Activated T-cell treated with anti-CD3 and anti-CD28 coated beads, Interleukin-2, amount 50 U/mL, for 24 hours (primary cell): ENCODE data around the gene AGXT.

Experiments used
- DNase-seq: peaks from one replicate; pipeline ENCODE4 v3.0.0-alpha.2; 2020
- H3K27ac Mint-ChIP-seq: 2 replicates; pipeline ENCODE4 v1.8.0; 2020; ENCODE audit warnings: mild to moderate bottlenecking, mixed read lengths
- H3K27me3 Mint-ChIP-seq: 2 replicates; pipeline ENCODE4 v1.8.0; 2020; ENCODE audit warnings: mixed read lengths
- H3K36me3 Mint-ChIP-seq: 2 replicates; pipeline ENCODE4 v1.8.0; 2020; ENCODE audit warnings: low read depth, mixed read lengths
- H3K4me1 Mint-ChIP-seq: 2 replicates; pipeline ENCODE4 v1.8.0; 2020; ENCODE audit warnings: low read depth, mixed read lengths
- H3K4me3 Mint-ChIP-seq: 2 replicates; pipeline ENCODE4 v1.8.0; 2020; ENCODE audit warnings: mild to moderate bottlenecking, moderate library complexity, mixed read lengths
- H3K9me3 Mint-ChIP-seq: 2 replicates; pipeline ENCODE4 v1.8.0; 2020; ENCODE audit warnings: mixed read lengths

The AGXT gene

DNA sequence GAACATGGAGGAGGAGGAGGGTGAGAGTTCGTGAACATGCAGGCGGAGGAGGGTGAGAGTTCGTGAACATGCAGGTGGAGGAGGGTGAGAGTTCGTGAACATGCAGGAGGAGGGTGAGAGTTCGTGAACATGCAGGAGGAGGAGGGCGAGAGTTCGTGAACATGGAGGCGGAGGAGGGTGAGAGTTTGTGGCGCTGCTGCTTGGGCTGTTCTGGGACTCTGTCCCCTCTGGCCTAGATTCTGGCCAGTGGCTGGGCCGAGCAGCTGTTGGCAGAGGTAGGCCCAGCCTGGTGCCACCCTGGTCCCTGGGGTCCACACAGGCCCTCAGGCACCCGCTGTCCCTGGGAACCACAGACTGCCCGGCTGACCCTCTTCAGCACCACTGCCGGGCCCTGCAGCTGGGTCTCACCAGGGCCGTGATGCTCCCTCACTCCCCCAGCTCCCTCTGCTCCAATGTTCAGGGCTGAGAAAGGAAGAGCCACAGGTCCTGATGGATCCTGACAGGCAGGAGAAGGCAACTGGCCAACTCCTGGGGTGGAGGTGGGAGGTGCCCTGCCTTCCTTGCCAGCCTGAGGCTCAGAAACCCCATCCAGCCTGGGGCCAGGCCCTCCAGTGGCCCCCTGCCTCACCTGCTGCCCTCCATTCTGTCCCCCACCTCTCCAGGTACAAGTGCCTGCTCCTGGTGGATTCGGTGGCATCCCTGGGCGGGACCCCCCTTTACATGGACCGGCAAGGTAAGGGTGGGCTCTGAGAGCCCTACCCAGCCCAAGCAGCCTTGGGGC lies 3.9 kb downstream of the AGXT start:
- no peaks in the 10 kb centered on the region for H3K4me1 Mint-ChIP-seq
- H3K4me3 Mint-ChIP-seq, result no peak overlapping the region
- H3K27ac Mint-ChIP-seq, result no peak overlapping the region
- no peaks in the 10 kb centered on the region for H3K27me3 Mint-ChIP-seq
- no peaks in the 10 kb centered on the region for H3K9me3 Mint-ChIP-seq
- no peaks in the 10 kb centered on the region for H3K36me3 Mint-ChIP-seq
- DNase-seq, result no peak

DNA sequence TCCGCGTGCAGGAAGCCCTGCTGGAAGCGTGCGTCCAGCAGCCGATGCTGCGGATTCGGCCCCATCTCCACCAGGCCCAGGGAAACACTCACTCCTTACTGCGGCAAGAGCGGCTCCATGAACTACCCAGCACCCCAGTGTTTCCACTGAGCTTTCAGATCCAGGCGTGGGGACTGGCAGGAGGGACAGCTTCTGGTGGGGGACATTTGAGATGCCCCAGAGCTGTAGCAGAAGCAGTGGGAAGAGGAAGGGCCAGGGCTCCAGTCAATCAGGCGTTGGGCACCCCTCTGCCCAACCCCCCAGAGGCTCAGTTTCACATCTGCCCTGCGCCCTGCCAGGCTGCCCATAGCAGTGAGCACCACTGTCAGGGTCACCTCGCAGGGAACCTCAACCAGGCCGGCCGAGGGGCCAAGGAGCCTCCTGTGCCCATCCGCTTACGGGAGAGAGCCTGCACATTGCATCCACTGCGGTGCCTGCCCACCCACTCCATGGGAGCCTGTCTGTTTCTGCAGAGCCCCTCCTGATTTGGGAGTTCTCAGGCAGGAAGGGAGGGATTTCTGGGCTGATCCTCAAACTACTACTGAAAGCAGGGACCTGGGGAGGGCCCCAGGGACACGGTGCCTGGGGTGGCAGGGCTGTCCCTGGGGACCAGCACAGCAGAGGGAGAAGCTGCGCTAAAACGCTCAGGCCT lies 4.6 kb downstream of the AGXT start:
- Mint-ChIP-seq H3K9me3 (no peaks in the 10 kb centered on the region), H3K36me3 (no peaks in the 10 kb centered on the region), H3K4me3 (no peak overlapping the region), H3K27me3 (no peaks in the 10 kb centered on the region), H3K27ac (no peak overlapping the region), H3K4me1 (no peaks in the 10 kb centered on the region)
- no peak for DNase-seq

DNA sequence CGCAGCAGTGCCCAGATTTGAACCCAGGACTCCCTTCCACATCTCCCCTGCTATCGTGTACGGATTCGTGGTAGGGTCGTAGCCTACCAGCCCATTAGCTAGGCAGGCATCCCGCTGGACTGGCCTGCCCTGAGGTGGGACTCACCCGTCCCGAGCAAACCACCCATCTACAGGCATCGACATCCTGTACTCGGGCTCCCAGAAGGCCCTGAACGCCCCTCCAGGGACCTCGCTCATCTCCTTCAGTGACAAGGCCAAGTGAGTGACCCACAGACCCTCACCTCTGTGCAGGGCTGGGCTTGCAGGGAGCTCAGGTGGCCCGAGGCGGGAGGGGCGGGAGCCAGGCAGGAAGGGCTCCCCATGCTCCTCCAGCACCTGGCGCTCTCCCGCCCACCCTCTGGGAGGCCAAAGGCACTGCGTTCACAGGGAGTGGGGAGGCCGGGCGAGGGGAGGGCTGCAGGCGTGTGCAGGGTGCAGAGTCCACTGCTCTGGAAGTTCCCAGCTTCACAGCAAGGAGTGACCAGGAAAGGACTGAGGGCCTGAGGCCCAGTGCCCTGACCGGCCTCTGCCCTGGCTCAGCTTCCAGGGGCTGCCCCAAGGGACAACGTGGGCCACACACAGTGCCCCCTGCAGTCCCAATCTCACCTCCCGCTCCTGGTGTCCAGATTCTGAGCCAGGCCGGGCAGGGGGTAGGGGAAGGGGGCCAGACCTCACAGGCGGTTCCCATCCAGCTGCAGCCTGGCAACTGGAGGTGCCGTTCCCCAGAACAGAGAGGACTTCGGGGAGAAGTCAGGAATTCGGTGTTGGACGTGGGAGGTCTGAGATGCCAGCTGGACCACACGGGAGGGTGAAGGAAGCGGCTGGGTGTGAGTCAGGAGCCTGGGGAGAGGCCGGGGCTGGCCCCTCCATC lies 5.4 kb downstream of the AGXT start:
- no peaks in the 10 kb centered on the region for H3K4me1 Mint-ChIP-seq
- H3K27ac Mint-ChIP-seq, result no peak overlapping the region
- no peaks in the 10 kb centered on the region for H3K36me3 Mint-ChIP-seq
- no peak for DNase-seq
- no peak overlapping the region for H3K4me3 Mint-ChIP-seq
- H3K27me3 Mint-ChIP-seq, result no peaks in the 10 kb centered on the region
- no peaks in the 10 kb centered on the region for H3K9me3 Mint-ChIP-seq

DNA sequence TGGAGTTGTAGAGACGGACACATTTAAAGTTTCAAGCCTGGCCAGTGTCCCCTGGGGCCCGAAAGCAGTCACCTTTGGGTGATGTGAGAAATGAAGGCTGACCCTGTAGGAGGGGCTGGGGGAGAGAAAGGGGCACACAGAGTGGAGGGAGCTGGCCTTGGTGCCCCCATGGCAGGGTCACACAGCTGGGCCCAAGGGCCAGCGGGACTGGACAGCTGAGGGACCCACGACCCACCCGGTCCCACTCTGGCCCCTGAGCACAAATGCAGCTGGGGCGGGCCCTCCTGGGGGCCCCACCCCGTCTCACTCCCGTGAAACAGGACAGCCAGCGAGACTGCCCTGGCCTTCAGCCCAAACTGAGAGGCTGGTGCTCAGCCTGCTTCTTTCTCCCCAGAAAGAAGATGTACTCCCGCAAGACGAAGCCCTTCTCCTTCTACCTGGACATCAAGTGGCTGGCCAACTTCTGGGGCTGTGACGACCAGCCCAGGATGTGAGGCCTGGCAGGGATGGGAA lies 6.1 kb downstream of the AGXT start:
- Mint-ChIP-seq H3K36me3 (no peaks in the 10 kb centered on the region), H3K4me3 (no peak overlapping the region)
- no peak for DNase-seq

DNA sequence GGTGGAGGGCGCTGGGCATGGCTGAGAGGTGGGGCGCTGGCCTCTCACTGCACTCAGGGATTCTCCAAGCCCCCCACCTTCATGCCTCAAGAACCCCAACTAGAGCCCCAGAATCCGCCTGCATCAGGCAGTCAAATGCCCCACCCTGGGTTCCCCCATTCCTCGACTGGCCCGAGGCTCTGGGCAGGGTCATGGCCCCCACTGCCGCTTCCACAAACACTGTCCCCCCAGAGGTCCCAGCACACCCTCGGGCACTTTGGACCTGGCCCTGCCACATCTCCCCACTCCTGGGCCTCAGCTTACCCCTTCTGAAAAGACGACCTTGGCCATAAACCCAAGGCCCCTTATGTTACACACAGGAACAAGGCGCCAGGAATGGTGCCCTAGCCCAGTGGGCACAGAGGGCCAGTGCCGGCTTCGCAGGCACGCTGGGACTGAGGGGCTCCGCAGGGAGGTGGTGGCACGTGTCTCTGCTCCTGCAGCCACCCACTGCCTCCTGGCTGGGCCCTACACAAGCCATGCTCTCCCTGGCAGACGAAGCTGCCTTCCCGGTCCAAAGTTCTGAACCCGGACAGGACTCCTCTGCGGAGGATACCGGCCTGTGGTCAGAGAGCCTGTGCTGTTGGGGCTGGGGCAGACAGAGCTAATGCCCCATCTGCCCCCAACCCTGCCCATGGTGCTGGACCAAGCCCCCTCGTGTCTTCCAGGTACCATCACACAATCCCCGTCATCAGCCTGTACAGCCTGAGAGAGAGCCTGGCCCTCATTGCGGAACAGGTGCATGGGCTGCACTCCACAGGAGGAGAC lies 6.8 kb downstream of the AGXT start:
- H3K27ac Mint-ChIP-seq, result no peak overlapping the region
- H3K4me3 Mint-ChIP-seq, result no peak overlapping the region
- H3K4me1 Mint-ChIP-seq, result no peaks in the 10 kb centered on the region
- no peaks in the 10 kb centered on the region for H3K9me3 Mint-ChIP-seq
- no peak for DNase-seq
- H3K27me3 Mint-ChIP-seq, result no peaks in the 10 kb centered on the region
- H3K36me3 Mint-ChIP-seq, result no peaks in the 10 kb centered on the region

More for the DNA sequence above, 6.1 kb downstream of the AGXT start:
- Mint-ChIP-seq H3K27me3 (no peaks in the 10 kb centered on the region), H3K4me1 (no peaks in the 10 kb centered on the region), H3K9me3 (no peaks in the 10 kb centered on the region), H3K27ac (no peak overlapping the region)

DNA sequence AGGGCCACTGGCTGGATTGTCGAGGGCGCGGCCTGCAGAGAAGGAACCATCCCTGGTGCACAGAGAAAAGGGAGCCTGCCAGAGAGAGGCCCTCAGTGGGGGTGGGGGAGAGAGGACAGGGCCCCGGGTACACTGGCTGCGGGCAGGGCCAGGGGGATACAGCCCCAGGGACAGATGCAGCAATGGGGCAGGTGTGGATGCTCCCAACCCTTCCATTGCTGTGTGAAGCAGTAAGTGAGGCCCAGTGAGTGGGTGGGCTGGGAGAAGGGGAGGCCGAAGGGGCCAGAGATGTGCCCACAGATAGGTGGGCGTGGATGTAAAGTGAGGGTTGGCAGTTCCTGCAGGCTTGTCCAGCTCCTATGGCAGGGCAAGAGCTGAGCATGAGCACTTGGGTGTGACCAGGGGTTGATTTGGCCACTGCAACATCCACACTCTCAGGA lies 7.4 kb downstream of the AGXT start:
- H3K9me3 Mint-ChIP-seq, result no peaks in the 10 kb centered on the region
- no peaks in the 10 kb centered on the region for H3K4me1 Mint-ChIP-seq

DNA sequence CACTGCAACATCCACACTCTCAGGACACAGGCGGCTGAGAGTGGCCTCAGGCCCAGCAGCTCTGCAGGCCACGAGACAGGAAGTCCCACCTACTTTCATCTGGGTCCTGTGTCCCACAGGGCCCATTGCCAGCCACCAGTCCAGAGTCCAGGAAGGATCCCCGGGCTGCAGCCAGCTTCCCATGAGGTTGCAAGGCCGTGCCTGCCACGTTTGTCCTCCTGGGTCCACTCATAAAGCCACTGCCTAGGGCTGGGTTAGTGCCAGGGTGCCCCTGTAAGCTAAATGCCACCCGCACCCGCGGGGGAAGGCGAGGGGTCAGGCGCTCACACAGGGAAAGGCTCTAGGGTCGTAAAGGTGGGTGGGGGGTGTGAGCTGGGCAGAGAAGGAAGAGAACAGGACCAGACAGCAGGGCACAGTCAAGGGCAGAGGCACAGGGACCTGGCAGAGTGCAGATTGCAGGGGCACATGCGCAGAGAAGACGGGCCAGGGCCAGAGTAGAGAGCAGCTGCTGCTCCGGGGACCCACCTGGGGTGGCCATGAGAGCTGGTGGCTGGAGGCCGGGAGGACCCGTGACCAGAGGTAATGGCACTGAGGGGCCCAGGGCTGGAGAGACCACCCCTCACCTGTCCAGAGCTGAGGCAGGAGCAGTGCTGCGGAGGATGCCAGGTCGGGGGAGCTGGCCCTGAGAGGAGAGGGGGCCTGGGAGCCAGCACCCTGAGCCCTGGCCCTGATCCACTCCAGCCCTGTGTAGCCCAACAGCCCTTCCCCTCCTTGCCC lies 8.0 kb downstream of the AGXT start:
- Mint-ChIP-seq H3K36me3 (no peaks in the 10 kb centered on the region), H3K4me1 (no peaks in the 10 kb centered on the region), H3K27ac (no peak overlapping the region), H3K9me3 (no peaks in the 10 kb centered on the region), H3K27me3 (no peaks in the 10 kb centered on the region), H3K4me3 (no peak overlapping the region)
- DNase-seq, result no peak

More for the DNA sequence above, 7.4 kb downstream of the AGXT start:
- H3K27me3 Mint-ChIP-seq, result no peaks in the 10 kb centered on the region
- no peak for DNase-seq
- no peak overlapping the region for H3K27ac Mint-ChIP-seq
- H3K4me3 Mint-ChIP-seq, result no peak overlapping the region
- H3K36me3 Mint-ChIP-seq, result no peaks in the 10 kb centered on the region

DNA sequence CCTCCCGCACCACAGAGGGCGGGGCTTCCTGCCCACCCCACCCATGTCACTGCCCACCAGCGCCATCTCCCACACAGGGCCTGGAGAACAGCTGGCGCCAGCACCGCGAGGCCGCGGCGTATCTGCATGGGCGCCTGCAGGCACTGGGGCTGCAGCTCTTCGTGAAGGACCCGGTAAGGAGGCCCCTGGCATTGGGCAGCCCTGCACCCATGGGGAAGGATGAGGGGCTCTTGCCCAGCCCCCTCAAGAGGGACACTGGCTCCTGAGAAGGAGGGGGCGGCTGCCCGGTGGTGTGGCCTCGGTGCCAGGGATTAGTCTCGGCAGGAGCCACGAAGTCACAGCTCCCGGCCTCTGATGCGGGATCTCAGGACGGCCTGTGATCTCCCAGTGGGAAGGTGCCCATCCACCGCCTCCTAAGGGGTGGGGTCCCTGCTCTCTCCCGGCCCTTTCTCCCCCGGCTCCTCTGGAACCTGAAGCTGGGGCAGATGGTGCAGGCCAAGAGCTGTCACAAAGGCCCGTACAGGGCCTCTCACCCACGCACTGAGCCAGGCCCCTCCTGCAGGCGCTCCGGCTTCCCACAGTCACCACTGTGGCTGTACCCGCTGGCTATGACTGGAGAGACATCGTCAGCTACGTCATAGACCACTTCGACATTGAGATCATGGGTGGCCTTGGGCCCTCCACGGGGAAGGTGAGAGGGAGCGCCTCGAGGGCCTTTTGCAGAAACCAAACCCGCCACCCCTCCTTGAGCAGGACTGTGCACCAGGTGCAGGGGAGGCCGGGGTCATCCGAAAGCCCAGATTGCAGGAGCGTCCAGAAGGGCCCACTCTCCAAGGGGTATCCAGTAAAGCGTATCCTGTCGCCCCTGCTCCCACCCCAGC lies 9.1 kb downstream of the AGXT start:
- no peaks in the 10 kb centered on the region for H3K9me3 Mint-ChIP-seq
- H3K27me3 Mint-ChIP-seq, result no peaks in the 10 kb centered on the region
- H3K4me3 Mint-ChIP-seq, result no peak overlapping the region
- H3K27ac Mint-ChIP-seq, result no peak overlapping the region
- peaks cover 1% of the 10 kb centered on the region for H3K4me1 Mint-ChIP-seq
- H3K36me3 Mint-ChIP-seq, result no peaks in the 10 kb centered on the region
- DNase-seq, result no peak

DNA sequence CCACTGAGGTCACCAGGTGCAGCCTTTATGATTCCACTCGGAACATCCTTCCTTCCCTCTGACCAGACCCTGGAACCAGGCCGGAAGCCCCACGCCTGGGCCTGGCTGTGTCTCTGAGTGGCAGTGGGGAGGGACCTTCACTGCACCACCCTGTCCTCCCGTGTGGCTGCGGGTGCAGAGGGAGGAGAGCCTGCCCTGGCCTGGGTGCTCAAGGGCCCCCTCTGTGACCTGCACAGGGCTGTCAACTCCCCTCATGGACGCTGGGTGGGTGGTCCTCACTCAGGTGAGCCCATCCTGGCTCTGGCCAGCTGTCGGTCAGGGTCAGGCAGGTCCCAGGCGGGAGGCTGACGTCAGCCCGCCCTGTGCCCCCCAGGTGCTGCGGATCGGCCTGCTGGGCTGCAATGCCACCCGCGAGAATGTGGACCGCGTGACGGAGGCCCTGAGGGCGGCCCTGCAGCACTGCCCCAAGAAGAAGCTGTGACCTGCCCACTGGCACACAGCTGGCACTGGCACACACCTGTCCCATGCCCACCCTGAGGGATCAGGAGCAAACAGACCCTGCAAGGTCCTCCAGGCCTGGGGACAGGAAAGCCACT lies 9.8 kb downstream of the AGXT start:
- Mint-ChIP-seq H3K4me3 (no peak overlapping the region), H3K36me3 (no peaks in the 10 kb centered on the region), H3K27me3 (no peaks in the 10 kb centered on the region), H3K9me3 (no peaks in the 10 kb centered on the region), H3K27ac (no peak overlapping the region), H3K4me1 (peaks cover 1% of the 10 kb centered on the region)
- DNase-seq, result no peak

DNA sequence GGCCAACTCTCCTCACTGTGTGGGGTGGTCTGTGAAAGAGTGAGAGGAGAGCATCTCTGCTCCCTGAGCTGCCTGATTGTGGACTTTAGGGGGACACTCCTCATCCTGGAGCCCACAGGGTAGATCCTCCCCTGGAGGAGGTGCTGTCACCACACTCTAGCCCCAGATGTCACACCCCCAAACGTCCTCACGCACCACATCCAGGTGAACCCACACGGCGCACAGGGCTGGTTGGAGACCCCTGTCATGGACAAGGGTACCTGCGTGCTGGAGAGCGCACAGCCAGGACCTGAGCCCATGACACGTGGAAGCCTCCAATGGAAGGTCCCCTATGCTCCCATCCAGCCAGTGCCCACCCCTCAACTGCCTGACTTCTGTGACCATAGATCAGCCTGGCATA lies 10.5 kb downstream of the AGXT start:
- H3K27ac Mint-ChIP-seq, result no peak overlapping the region
- H3K4me1 Mint-ChIP-seq, result peaks cover 1% of the 10 kb centered on the region

DNA sequence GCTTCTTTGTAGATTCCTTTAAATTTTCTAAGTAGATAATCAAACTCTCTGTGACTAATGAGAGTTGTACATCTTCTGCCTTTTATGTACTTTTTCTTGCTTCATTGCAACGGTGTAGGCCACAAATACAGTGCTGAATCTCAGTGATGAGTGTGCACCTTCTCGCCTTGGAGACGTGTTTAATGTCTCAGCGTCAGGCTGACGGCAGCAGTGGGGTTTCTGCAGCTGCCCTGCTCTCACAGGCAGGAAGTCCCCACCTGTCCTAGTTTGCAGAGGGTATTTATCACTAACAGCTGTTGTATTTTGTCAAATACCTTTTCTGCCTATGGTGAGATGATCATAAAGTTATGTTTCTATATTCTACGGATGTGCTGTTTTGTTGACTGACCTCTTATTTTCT lies 13.3 kb downstream of the AGXT start:
- Mint-ChIP-seq H3K9me3 (no peaks in the 10 kb centered on the region), H3K27me3 (no peaks in the 10 kb centered on the region), H3K4me3 (no peak overlapping the region), H3K36me3 (no peaks in the 10 kb centered on the region), H3K27ac (no peak overlapping the region), H3K4me1 (peaks cover 1% of the 10 kb centered on the region)
- DNase-seq, result no peak

More for the DNA sequence above, 10.5 kb downstream of the AGXT start:
- Mint-ChIP-seq H3K36me3 (no peaks in the 10 kb centered on the region), H3K27me3 (no peaks in the 10 kb centered on the region), H3K9me3 (no peaks in the 10 kb centered on the region), H3K4me3 (no peak overlapping the region)
- no peak for DNase-seq

DNA sequence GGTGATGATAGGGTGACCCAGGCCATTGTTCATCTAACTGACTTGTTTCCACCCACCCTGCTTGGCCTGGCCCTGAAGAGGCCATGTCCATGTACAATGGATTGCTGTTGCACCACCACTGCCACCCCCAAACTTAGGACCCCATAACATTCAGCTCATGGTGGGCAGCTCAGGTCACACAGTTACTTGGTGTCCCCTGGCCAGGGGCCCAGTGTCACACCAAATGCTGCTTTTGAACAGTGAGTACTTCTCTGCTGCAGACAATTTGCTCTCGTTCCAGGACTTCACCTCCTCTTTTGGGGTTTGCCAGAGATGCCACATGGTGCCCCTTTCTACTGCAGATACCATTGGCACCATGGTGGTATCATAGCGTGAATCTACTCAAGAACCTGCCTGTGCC lies 15.6 kb downstream of the AGXT start:
- Mint-ChIP-seq H3K4me1 (peaks cover 1% of the 10 kb centered on the region), H3K27ac (no peak overlapping the region), H3K36me3 (no peaks in the 10 kb centered on the region), H3K9me3 (no peaks in the 10 kb centered on the region), H3K27me3 (no peaks in the 10 kb centered on the region), H3K4me3 (no peak overlapping the region)
- no peak for DNase-seq
